HepG2 (cell line): ENCODE results near the gene CTNND1. TPM values are rescaled to one million over a fixed set of nuclear protein-coding genes. Genes with fewer than 3 reads are reported as not detected.

ENCODE experiments used
- HIVEP1 ChIP-seq: sonication (generic); formaldehyde crosslinking; IDR thresholded peaks from 2 replicates; pipeline ENCODE4 v1.4.0; 2020; ENCODE audit warnings: mild to moderate bottlenecking, missing genetic modification reagents
- PPARG ChIP-seq: conservative IDR thresholded peaks from 2 replicates; pipeline ENCODE4 v1.6.1; 2016; ENCODE audit warnings: missing biosample characterization, missing genetic modification reagents
- ZFX ChIP-seq: sonication (generic); formaldehyde crosslinking; IDR thresholded peaks from 2 replicates; pipeline ENCODE4 v1.4.0; 2020; ENCODE audit warnings: mild to moderate bottlenecking, low read depth, missing genetic modification reagents, moderate library complexity
- ZNF432 ChIP-seq: sonication (generic); formaldehyde crosslinking; IDR thresholded peaks from 2 replicates; pipeline ENCODE4 v1.5.0; 2020; ENCODE audit warnings: missing genetic modification reagents, mild to moderate bottlenecking, borderline replicate concordance
- ZNF567 ChIP-seq: sonication (generic); formaldehyde crosslinking; IDR thresholded peaks from 2 replicates; pipeline ENCODE4 v1.8.1; 2023; ENCODE audit warnings: mild to moderate bottlenecking, missing genetic modification reagents, borderline replicate concordance
- ZNF747 ChIP-seq: sonication (generic); formaldehyde crosslinking; IDR thresholded peaks from 2 replicates; pipeline ENCODE4 v1.8.1; 2023; ENCODE audit warnings: missing genetic modification reagents, mild to moderate bottlenecking, borderline replicate concordance
- ZNF879 ChIP-seq: sonication (generic); formaldehyde crosslinking; IDR thresholded peaks from 2 replicates; pipeline ENCODE4 v1.8.1; 2023; ENCODE audit warnings: missing genetic modification reagents
- polyA plus RNA-seq, 8 experiments: library from polyadenylated mRNA; depleted of rRNA in 3 of 8; stranded (reverse) in 7 of 8; unstranded in 1 of 8; fragments of >200 nt; fragmentation: Illumina TruSeq in 4 of 8; extraction: Trizol in 4 of 8; gene quantifications; 2 replicates each; pipeline versions ENCODE4 v1.2.1 to v1.2.3, GENCODE V29; 2011 to 2016; ENCODE audit warnings: low read depth in 4 of 8, missing spikeins in 1 of 8, mixed read lengths in 1 of 8; ENCODE audit not compliant: insufficient read depth in 1 of 8
- total RNA-seq, 5 experiments: library from RNA; depleted of rRNA; stranded (reverse); fragments of >200 nt; fragmentation: Illumina TruSeq; extraction: Trizol; gene quantifications; 2 replicates each; pipeline ENCODE4 v1.2.3, GENCODE V29; 2016; ENCODE audit warnings: low read depth in 1 of 5
- TF ChIP-seq, protein P1 (sequence below): sonication (generic); formaldehyde crosslinking; IDR thresholded peaks from 2 replicates; pipeline ENCODE4 v1.4.0; 2020; ENCODE audit warnings: mild to moderate bottlenecking, missing genetic modification reagents
- TF ChIP-seq, protein P2 (sequence below): sonication (generic); formaldehyde crosslinking; IDR thresholded peaks from 2 replicates; pipeline ENCODE4 v1.4.0; 2020; ENCODE audit warnings: missing genetic modification reagents, borderline replicate concordance
- TF ChIP-seq, protein P3 (sequence below): sonication (generic); formaldehyde crosslinking; IDR thresholded peaks from 2 replicates; pipeline ENCODE4 v1.9.0; 2021; ENCODE audit warnings: mild to moderate bottlenecking, missing genetic modification reagents
- TF ChIP-seq, protein P4 (sequence below): sonication (generic); formaldehyde crosslinking; IDR thresholded peaks from 2 replicates; pipeline ENCODE4 v1.9.0; 2021; ENCODE audit warnings: missing genetic modification reagents, borderline replicate concordance
- TF ChIP-seq, protein P5 (sequence below): sonication (generic); formaldehyde crosslinking; IDR thresholded peaks from 2 replicates; pipeline ENCODE4 v1.5.0; 2020; ENCODE audit warnings: missing genetic modification reagents, mild to moderate bottlenecking, borderline replicate concordance

Gene CTNND1
- total and polyA plus RNA-seq, 2 of the 13 experiments (the other 11 are each of a cell fraction or from before 2014, with no cell fraction given) = 117 to 128 TPM

DNA sequence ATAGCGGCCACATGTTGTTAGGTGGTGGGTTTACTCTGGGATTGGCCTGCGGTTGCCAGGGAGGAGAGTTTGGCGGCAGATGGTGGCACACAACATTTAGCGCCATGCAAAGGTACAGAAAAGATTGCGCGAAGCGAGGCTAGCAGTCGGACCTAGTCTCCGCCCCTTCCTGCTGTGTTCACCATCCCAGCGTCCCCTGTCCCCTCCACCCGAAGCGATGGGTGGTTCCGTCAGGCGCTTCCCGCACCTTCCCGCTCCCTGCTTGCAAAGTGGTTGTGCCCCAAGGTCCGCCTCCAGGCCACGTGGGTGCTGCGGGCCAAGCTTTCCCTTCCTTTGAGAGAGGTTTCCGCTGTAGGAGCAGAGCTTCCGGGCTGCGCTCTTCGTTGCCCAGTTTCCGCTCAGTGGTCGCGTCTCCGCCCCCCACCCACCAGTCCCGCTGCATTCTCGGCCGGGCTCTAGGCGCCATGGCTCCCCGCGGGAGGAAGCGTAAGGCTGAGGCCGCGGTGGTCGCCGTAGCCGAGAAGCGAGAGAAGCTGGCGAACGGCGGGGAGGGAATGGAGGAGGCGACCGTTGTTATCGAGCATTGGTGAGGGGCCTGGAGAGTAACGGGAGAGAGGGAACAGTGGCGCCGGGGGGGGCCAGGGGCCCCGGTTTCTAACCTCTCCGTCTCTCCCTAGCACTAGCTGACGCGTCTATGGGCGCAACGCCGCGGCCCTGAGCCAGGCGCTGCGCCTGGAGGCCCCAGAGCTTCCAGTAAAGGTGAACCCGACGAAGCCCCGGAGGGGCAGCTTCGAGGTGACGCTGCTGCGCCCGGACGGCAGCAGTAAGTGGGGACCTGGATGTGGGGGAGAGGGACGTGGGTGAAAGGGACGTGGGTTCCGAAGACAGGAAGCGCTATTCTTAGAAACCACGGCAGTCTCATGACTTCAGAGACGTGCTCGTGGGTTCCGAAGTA lies 20.2 kb upstream of the CTNND1 start, which contains the start of gene SELENOH (continued):
- TF ChIP-seq HIVEP1 (CRISPR knock-in tag) = peak; percentile 50; the same call in 1 of the 2 replicates
- TF ChIP-seq, protein P1, sequence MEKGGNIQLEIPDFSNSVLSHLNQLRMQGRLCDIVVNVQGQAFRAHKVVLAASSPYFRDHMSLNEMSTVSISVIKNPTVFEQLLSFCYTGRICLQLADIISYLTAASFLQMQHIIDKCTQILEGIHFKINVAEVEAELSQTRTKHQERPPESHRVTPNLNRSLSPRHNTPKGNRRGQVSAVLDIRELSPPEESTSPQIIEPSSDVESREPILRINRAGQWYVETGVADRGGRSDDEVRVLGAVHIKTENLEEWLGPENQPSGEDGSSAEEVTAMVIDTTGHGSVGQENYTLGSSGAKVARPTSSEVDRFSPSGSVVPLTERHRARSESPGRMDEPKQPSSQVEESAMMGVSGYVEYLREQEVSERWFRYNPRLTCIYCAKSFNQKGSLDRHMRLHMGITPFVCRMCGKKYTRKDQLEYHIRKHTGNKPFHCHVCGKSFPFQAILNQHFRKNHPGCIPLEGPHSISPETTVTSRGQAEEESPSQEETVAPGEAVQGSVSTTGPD = no peak
- peak; percentile 89 for TF ChIP-seq ZNF747 (CRISPR knock-in tag)
- TF ChIP-seq, protein P2, sequence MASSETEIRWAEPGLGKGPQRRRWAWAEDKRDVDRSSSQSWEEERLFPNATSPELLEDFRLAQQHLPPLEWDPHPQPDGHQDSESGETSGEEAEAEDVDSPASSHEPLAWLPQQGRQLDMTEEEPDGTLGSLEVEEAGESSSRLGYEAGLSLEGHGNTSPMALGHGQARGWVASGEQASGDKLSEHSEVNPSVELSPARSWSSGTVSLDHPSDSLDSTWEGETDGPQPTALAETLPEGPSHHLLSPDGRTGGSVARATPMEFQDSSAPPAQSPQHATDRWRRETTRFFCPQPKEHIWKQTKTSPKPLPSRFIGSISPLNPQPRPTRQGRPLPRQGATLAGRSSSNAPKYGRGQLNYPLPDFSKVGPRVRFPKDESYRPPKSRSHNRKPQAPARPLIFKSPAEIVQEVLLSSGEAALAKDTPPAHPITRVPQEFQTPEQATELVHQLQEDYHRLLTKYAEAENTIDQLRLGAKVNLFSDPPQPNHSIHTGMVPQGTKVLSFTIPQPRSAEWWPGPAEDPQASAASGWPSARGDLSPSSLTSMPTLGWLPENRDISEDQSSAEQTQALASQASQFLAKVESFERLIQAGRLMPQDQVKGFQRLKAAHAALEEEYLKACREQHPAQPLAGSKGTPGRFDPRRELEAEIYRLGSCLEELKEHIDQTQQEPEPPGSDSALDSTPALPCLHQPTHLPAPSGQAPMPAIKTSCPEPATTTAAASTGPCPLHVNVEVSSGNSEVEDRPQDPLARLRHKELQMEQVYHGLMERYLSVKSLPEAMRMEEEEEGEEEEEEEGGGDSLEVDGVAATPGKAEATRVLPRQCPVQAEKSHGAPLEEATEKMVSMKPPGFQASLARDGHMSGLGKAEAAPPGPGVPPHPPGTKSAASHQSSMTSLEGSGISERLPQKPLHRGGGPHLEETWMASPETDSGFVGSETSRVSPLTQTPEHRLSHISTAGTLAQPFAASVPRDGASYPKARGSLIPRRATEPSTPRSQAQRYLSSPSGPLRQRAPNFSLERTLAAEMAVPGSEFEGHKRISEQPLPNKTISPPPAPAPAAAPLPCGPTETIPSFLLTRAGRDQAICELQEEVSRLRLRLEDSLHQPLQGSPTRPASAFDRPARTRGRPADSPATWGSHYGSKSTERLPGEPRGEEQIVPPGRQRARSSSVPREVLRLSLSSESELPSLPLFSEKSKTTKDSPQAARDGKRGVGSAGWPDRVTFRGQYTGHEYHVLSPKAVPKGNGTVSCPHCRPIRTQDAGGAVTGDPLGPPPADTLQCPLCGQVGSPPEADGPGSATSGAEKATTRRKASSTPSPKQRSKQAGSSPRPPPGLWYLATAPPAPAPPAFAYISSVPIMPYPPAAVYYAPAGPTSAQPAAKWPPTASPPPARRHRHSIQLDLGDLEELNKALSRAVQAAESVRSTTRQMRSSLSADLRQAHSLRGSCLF (CRISPR knock-in tag) = no peak
- TF ChIP-seq, protein P3, sequence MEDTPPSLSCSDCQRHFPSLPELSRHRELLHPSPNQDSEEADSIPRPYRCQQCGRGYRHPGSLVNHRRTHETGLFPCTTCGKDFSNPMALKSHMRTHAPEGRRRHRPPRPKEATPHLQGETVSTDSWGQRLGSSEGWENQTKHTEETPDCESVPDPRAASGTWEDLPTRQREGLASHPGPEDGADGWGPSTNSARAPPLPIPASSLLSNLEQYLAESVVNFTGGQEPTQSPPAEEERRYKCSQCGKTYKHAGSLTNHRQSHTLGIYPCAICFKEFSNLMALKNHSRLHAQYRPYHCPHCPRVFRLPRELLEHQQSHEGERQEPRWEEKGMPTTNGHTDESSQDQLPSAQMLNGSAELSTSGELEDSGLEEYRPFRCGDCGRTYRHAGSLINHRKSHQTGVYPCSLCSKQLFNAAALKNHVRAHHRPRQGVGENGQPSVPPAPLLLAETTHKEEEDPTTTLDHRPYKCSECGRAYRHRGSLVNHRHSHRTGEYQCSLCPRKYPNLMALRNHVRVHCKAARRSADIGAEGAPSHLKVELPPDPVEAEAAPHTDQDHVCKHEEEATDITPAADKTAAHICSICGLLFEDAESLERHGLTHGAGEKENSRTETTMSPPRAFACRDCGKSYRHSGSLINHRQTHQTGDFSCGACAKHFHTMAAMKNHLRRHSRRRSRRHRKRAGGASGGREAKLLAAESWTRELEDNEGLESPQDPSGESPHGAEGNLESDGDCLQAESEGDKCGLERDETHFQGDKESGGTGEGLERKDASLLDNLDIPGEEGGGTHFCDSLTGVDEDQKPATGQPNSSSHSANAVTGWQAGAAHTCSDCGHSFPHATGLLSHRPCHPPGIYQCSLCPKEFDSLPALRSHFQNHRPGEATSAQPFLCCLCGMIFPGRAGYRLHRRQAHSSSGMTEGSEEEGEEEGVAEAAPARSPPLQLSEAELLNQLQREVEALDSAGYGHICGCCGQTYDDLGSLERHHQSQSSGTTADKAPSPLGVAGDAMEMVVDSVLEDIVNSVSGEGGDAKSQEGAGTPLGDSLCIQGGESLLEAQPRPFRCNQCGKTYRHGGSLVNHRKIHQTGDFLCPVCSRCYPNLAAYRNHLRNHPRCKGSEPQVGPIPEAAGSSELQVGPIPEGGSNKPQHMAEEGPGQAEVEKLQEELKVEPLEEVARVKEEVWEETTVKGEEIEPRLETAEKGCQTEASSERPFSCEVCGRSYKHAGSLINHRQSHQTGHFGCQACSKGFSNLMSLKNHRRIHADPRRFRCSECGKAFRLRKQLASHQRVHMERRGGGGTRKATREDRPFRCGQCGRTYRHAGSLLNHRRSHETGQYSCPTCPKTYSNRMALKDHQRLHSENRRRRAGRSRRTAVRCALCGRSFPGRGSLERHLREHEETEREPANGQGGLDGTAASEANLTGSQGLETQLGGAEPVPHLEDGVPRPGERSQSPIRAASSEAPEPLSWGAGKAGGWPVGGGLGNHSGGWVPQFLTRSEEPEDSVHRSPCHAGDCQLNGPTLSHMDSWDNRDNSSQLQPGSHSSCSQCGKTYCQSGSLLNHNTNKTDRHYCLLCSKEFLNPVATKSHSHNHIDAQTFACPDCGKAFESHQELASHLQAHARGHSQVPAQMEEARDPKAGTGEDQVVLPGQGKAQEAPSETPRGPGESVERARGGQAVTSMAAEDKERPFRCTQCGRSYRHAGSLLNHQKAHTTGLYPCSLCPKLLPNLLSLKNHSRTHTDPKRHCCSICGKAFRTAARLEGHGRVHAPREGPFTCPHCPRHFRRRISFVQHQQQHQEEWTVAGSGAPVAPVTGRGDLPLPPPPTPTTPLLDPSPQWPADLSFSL (CRISPR knock-in tag) = no peak
- TF ChIP-seq, protein P4, sequence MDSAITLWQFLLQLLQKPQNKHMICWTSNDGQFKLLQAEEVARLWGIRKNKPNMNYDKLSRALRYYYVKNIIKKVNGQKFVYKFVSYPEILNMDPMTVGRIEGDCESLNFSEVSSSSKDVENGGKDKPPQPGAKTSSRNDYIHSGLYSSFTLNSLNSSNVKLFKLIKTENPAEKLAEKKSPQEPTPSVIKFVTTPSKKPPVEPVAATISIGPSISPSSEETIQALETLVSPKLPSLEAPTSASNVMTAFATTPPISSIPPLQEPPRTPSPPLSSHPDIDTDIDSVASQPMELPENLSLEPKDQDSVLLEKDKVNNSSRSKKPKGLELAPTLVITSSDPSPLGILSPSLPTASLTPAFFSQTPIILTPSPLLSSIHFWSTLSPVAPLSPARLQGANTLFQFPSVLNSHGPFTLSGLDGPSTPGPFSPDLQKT (CRISPR knock-in tag) = no peak
- TF ChIP-seq, protein P5, sequence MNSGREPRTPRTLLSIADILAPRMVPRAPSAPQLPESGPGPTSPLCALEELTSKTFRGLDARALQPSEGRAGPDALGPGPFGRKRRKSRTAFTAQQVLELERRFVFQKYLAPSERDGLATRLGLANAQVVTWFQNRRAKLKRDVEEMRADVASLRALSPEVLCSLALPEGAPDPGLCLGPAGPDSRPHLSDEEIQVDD (CRISPR knock-in tag) = peak; percentile 82; the same call in 1 of the 2 replicates
- no peak for TF ChIP-seq PPARG
- TF ChIP-seq ZFX = peak; percentile 75; the same call in 1 of the 2 replicates
- TF ChIP-seq ZNF879 (CRISPR knock-in tag) = no peak
- TF ChIP-seq ZNF567 (CRISPR knock-in tag) = no peak
- TF ChIP-seq ZNF432 (CRISPR knock-in tag) = no peak
